Loucy (cell line): ENCODE data around the gene CORO7.

Experiments
- CTCF ChIP-seq: fragments of 200-600 bp; sonication (generic); conservative IDR thresholded peaks from 2 replicates; pipeline ENCODE4 v1.5.1; 2014; ENCODE audit warnings: mild to moderate bottlenecking, antibody characterized with exemption, low read length
- EZH2phosphoT487 ChIP-seq: fragments of 200-600 bp; IDR thresholded peaks from 2 replicates; pipeline ENCODE4 v1.6.1; 2018; ENCODE audit warnings: antibody characterized with exemption, mild to moderate bottlenecking, moderate library complexity, borderline replicate concordance

DNA sequence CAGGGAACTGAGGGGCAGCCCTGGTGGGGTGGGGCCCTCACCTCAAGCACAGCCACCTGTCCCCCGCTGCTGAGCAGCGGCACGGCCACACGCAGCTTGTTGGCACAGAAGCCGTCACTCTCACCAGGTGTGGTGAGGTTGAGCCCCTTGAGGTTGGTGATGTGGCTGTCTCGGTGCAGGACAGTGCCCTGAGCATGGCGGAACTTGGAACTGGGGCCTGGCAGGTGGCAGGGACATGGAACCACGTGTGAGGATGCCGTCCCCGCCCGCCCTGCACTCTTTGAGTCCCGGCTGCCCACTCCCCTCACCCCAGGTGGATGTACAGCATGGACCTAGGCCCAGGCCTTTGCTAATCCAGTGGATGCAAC is 54.5 kb downstream of the CORO7 start:
- no peak for TF ChIP-seq CTCF
- TF ChIP-seq EZH2phosphoT487 = no peak
